Measurements from ENCODE around the gene MAGI2. TPM values are rescaled to one million over a fixed set of nuclear protein-coding genes. Genes with fewer than 3 reads are reported as not detected.

MAGI2 gene
- total and polyA plus RNA-seq, 2 donors (not counting 3 experiments of a cell fraction or from before 2014, with no cell fraction given): 0.28 to 6.0 TPM

GRCh38 chr7:78396210-78396609 lies 1057.3 kb downstream of the MAGI2 start:
- intact Hi-C loops (cut with micrococcal nuclease): no loop called here
- no peak overlapping the region for H3K9ac ChIP-seq (replicated peaks; ENCODE audit: extremely low read depth, insufficient read depth, low read length)
- POLR2A ChIA-PET: no interaction called here
- H3K36me3 ChIP-seq (ENCODE audit: control insufficient read depth in 2 of 2, extremely low read depth in 1 of 2, insufficient read depth in 2 of 2, low read length in 2 of 2): no peaks in the 10 kb centered on the region
- H3K27me3 ChIP-seq (ENCODE audit: control insufficient read depth in 2 of 2, insufficient read depth in 2 of 2, low read length in 2 of 2): no peaks in the 10 kb centered on the region
- dilution Hi-C loops (cut with MboI; ENCODE audit: extremely low pct_ligation_motif_present, low sequenced_read_pairs): no loop called here
- H2AFZ ChIP-seq (ENCODE audit: low read depth, low read length): no peak overlapping the region
- no peak overlapping the region for H3K4me2 ChIP-seq (ENCODE audit: insufficient read depth, low read length)
- no peaks in the 10 kb centered on the region for H3K9me3 ChIP-seq (replicated peaks; ENCODE audit: control insufficient read depth, insufficient read depth, low read length)
- CTCF ChIA-PET: no interaction called here
- BruUV-seq (replicated peaks): no TSS peak
- DNase-seq (ENCODE audit: low read depth, low spot score) (no peak), FAIRE-seq (no peak)
- no peaks in the 10 kb centered on the region for H3K79me2 ChIP-seq (ENCODE audit: control insufficient read depth, insufficient read depth, low read length)
- H4K20me1 ChIP-seq (replicated peaks; ENCODE audit: control insufficient read depth, extremely low read depth, insufficient read depth, low read length): no peaks in the 10 kb centered on the region
- H3K27ac ChIP-seq (ENCODE audit: insufficient read depth, low read depth, low read length): no peak overlapping the region
- no peak overlapping the region for H3K4me3 ChIP-seq (replicated peaks in 1 of 3; ENCODE audit: insufficient read depth in 1 of 3, low read depth in 1 of 3, low read length in 3 of 3)
- no peaks in the 10 kb centered on the region for H3K4me1 ChIP-seq (ENCODE audit: control insufficient read depth, extremely low read depth, insufficient read depth, low read length)
- TF ChIP-seq CTCF (IDR thresholded peaks at IDR 0.05; ENCODE audit: extremely low read depth in 1 of 2, insufficient read depth in 1 of 2, low read depth in 1 of 2, low read length in 2 of 2): no peak
- no peak for TF ChIP-seq MYC (IDR thresholded peaks at IDR 0.05; ENCODE audit: low read depth, low read length)
- TF ChIP-seq FOS (IDR thresholded peaks at IDR 0.05; ENCODE audit: borderline replicate concordance, insufficient read depth, low read length): no peak
- TF ChIP-seq POLR2AphosphoS5 (IDR thresholded peaks at IDR 0.05; ENCODE audit: insufficient read depth, low read depth, low read length): no peak
- TF ChIP-seq EZH2 (IDR thresholded peaks at IDR 0.05; ENCODE audit: borderline replicate concordance, low read depth, low read length, severe bottlenecking): no peak
- TF ChIP-seq GATA2 (IDR thresholded peaks at IDR 0.05; ENCODE audit: insufficient read depth, insufficient read length, low read depth, low read length): no peak
- no peak for TF ChIP-seq MAX (IDR thresholded peaks at IDR 0.05; ENCODE audit: insufficient read depth, insufficient read length)
- TF ChIP-seq POLR2A (IDR thresholded peaks at IDR 0.05; ENCODE audit: low read depth, low read length): no peak
- no peak for TF ChIP-seq JUN (IDR thresholded peaks at IDR 0.05; ENCODE audit: borderline replicate concordance, insufficient read depth, insufficient read length, low read depth)
- no peaks in the 10 kb centered on the region for H3K9me1 ChIP-seq (replicated peaks; ENCODE audit: control insufficient read depth, extremely low read depth, insufficient read depth, low read length)
